Epithelial cell of proximal tubule (primary cell): ENCODE measurements around the gene SMIM27. TPM values are rescaled to one million over a fixed set of nuclear protein-coding genes. Genes with fewer than 3 reads are reported as not detected.

ENCODE experiments used
- DNase-seq: peaks from one replicate; pipeline ENCODE4 v3.0.0-alpha.2; 2011; ENCODE audit warnings: low read depth
- H3K4me3 ChIP-seq: 2 replicates; pipeline ENCODE4 v1.5.1; 2011; ENCODE audit warnings: low read depth, mild to moderate bottlenecking, low read length
- total RNA-seq: library from RNA; depleted of rRNA; stranded (reverse); fragments of >200 nt; gene quantifications from 2 replicates; pipeline ENCODE4 v1.2.3, GENCODE V29; 2015
- TF ChIP-seq, protein P1 (sequence below): conservative IDR thresholded peaks from 2 replicates; pipeline ENCODE4 v1.5.1; 2012; ENCODE audit warnings: low read depth, mild to moderate bottlenecking, low read length

SMIM27 gene
- total RNA-seq, 1 donor from 2014 or later, result 8.7 TPM

DNA sequence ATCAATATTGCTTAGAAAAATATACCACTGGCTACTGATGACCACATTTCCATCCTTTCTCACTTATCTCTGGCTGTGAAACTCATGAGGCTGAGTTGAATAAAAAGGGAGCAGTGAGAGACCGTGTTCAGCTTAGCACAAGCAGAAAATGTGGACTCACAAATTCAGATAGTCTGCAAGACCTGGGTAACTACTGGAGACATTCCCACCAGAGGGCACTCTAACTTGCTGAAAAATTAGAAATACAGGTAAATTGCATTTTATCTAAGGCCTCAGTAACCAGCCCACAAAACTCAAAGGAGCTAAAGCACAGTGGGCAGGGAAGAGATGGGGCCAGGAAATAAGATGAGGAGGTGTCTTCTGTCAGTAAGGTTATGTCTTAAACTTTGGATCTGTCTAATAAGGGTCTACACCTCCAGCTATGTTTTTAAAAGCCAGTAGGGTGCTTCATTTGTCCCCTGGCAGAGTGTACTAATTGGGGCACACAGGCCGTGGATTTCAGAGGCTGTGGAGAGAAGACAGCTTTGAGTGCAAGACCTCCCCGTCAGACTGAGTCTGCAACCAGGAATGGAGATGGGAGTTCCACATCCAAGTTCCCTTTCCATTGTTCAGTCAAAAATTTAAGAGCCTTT lies 29.5 kb downstream of the SMIM27 start:
- TF ChIP-seq, protein P1, sequence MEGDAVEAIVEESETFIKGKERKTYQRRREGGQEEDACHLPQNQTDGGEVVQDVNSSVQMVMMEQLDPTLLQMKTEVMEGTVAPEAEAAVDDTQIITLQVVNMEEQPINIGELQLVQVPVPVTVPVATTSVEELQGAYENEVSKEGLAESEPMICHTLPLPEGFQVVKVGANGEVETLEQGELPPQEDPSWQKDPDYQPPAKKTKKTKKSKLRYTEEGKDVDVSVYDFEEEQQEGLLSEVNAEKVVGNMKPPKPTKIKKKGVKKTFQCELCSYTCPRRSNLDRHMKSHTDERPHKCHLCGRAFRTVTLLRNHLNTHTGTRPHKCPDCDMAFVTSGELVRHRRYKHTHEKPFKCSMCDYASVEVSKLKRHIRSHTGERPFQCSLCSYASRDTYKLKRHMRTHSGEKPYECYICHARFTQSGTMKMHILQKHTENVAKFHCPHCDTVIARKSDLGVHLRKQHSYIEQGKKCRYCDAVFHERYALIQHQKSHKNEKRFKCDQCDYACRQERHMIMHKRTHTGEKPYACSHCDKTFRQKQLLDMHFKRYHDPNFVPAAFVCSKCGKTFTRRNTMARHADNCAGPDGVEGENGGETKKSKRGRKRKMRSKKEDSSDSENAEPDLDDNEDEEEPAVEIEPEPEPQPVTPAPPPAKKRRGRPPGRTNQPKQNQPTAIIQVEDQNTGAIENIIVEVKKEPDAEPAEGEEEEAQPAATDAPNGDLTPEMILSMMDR, result peak; percentile 81
- no peak overlapping the region for H3K4me3 ChIP-seq
- DNase-seq, result no peak

DNA sequence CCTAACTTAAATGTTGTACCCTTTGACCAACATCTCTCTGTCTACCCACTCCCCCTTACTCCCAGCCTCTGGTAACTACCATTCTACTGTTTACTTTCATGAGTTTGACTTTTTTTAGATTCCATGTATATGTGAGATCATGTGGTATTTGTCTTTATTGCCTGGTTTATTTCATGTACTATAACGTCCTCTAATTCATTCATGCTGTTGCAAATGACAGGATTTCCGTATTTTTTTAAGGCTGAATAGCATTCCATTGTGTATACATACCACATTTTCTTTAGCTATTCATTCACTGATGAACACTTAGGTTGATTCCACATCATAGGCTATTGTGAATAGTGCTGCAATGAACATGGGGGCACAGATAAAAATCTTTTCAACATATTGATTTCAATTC lies 32.7 kb downstream of the SMIM27 start:
- TF ChIP-seq, protein P1, result no peak
- no peak for DNase-seq
- H3K4me3 ChIP-seq, result no peak overlapping the region

DNA sequence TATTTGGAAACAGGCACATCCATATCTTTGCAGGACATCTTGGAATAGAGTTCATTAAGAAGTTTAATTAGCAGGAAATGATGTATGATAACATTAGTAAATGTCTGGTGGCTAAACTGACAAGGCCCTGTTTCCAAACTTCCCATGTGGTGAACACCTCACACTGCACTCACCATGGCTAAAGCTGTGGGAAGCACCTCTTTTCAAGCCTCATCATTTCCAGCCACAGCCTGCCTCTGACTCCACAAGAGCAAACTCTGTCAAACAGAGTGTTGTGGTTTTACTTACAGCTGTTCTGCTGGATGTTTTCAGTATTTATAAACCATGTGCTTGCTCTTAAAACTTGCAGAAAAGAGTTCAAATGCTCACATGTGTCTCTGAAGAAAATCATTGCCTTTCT lies 35.8 kb downstream of the SMIM27 start:
- DNase-seq, result no peak
- TF ChIP-seq, protein P1, result no peak
- H3K4me3 ChIP-seq, result no peak overlapping the region

DNA sequence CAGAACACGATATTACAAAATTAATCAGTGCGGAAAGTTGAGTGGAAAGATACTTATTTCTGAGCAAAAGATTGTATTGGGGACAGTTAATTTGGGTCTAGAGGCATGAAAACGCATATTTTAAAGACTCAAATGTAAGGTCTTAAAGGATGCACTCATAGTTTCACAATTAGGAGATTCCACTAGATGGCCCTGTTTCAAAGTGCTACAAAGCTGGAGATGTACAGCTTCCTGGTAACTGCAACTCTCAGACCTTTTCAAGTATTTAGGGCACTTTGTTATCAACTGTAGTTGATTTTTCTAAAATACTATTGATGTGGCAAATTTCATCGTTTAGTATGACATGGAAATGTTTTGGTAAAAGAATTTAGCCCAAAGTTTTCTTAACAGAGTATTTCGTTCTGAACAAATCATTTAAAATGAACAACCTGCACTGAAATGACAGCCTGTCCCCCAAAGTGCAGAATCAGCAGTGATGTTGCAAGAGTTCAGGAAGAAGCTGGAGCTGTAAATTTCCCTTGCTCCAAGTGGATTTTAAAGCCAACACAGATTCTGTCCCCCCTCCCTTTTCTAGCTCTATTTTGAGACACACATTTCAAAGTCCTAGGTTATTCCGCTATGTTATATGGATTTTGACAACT lies 37.1 kb downstream of the SMIM27 start:
- peak; percentile 42 for DNase-seq
- H3K4me3 ChIP-seq, result no peak overlapping the region
- TF ChIP-seq, protein P1, result peak; percentile 78

DNA sequence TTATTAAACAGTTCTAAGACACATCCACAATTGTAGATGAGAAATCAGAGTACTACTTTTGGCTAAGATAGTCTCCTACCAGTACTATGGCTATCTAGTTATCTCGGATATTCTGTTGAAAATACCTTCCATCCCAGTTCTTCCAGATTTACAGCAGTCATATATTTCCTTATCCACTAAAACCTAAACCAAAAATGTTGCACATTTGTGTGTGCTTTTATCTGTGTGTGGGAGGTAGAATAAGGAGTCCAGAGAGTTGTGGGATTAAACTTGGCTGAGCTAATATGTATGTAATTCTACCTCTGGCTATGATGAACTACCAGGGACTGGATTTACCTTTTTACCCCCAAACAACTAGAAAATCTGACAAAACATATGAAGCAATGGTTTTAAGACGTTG lies 38.3 kb downstream of the SMIM27 start:
- no peak for DNase-seq
- TF ChIP-seq, protein P1, result no peak

DNA sequence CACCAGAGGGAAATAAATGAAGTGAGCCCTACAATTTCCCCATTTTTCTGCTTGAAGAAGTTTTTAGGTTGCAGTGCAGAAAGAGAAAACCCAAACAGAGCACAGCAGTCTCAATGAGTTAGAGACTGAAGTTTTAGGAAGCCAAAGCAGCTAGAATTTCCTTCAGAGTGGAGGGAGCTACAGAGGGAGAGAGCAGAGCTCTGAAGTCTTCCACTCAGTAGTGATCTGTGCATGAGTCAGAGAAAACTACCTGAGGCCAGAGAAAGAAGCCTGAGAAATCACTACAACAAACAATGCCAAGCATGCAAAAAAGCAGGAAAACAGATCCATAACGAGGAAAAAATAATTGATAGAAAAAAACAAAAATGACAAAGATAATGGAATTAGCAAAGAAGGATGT lies 38.8 kb downstream of the SMIM27 start:
- no peak for DNase-seq
- TF ChIP-seq, protein P1, result no peak

More for the DNA sequence above, 38.3 kb downstream of the SMIM27 start:
- H3K4me3 ChIP-seq, result no peak overlapping the region

More for the DNA sequence above, 38.8 kb downstream of the SMIM27 start:
- no peak overlapping the region for H3K4me3 ChIP-seq
